OCI-LY3 (cell line): ENCODE results near the gene ZCCHC4.

Experiments
- EZH2phosphoT487 ChIP-seq: fragments of 200-600 bp; shearing (Covaris generic); IDR thresholded peaks from 2 replicates; pipeline ENCODE4 v1.6.1; 2018; ENCODE audit warnings: antibody characterized with exemption, mixed run types, low read depth
- TF ChIP-seq, protein P1 (sequence below): fragments of 200-600, 300-600 bp; sonication (generic); IDR thresholded peaks from 2 replicates; pipeline ENCODE4 v1.5.1; 2014; ENCODE audit warnings: antibody characterized with exemption, low read length, low read depth

DNA sequence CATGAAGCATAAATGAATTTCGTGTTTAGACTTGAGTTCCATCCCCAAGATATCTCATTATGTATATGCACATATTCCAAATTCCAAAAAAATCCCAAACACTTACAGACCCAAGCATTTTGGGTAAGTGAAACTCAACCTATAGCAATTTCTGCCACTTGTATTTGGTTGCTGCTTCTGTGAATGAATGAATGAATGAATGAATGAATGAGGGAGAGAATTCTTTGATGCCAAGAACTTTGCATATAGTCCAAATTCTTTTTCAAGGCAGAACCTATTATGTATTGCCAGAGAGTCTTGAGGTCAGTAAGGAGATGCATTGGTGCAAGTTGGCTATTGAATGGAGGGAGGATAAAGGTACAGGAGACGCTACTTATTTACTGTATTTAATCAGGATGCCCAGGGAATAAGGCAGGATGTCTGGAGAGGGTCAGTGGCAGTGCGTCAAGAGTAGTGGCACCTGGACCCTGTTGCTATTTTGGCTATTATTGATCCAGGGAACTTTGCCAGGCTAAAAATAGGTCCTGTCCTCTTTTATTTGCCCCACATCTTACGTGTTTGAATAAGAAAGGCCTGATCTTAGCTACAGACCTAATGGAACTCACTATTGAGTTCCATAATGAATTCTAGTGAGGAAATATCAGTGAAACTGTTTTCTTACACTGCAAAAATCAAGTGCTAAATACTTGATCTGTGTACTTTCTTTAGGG is 98.4 kb downstream of the ZCCHC4 start:
- TF ChIP-seq, protein P1, sequence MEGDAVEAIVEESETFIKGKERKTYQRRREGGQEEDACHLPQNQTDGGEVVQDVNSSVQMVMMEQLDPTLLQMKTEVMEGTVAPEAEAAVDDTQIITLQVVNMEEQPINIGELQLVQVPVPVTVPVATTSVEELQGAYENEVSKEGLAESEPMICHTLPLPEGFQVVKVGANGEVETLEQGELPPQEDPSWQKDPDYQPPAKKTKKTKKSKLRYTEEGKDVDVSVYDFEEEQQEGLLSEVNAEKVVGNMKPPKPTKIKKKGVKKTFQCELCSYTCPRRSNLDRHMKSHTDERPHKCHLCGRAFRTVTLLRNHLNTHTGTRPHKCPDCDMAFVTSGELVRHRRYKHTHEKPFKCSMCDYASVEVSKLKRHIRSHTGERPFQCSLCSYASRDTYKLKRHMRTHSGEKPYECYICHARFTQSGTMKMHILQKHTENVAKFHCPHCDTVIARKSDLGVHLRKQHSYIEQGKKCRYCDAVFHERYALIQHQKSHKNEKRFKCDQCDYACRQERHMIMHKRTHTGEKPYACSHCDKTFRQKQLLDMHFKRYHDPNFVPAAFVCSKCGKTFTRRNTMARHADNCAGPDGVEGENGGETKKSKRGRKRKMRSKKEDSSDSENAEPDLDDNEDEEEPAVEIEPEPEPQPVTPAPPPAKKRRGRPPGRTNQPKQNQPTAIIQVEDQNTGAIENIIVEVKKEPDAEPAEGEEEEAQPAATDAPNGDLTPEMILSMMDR: no peak
- no peak for TF ChIP-seq EZH2phosphoT487
